Bronchial epithelial cell (primary cell): Measurements from ENCODE around the gene TMEM108. TPM values are rescaled to one million over a fixed set of nuclear protein-coding genes. Genes with fewer than 3 reads are reported as not detected.

Source experiments
- DNase-seq: peaks from one replicate; pipeline ENCODE4 v3.0.0-alpha.2; 2010; ENCODE audit warnings: low read depth
- FAIRE-seq: peaks from 2 replicates; lab custom pipeline; 2011; peaks lifted over from hg19 to GRCh38; lab: Jason Lieb, UNC
- H3K27me3 ChIP-seq: 2 replicates; pipeline ENCODE4 v1.5.1; 2011; ENCODE audit warnings: low read length; ENCODE audit not compliant: control insufficient read depth, insufficient read depth
- H3K36me3 ChIP-seq: 2 replicates; pipeline ENCODE4 v1.5.1; 2011; ENCODE audit warnings: low read length; ENCODE audit not compliant: control insufficient read depth, insufficient read depth
- H3K4me3 ChIP-seq: 2 replicates; pipeline ENCODE4 v1.5.1; 2011; ENCODE audit warnings: mild to moderate bottlenecking, low read depth, low read length, control low read depth
- CTCF ChIP-seq: IDR thresholded peaks from 2 replicates; pipeline ENCODE4 v1.5.1; 2011; ENCODE audit warnings: mild to moderate bottlenecking, moderate library complexity, low read length, control low read depth, inconsistent platforms; ENCODE audit not compliant: insufficient read depth, severe bottlenecking
- total RNA-seq: library from RNA; depleted of rRNA; stranded (reverse); fragments of >200 nt; gene quantifications from 2 replicates; pipeline ENCODE4 v1.2.1, GENCODE V29; 2014

The TMEM108 gene
- total RNA-seq, 1 donor from 2014 or later, result not detected

- Histone ChIP-seq H3K4me3 (no peak overlapping the region), H3K36me3 (no peaks in the 10 kb centered on the region), H3K27me3 (peaks cover 5% of the 10 kb centered on the region)
- no peak for FAIRE-seq
- TF ChIP-seq CTCF, result no peak
- DNase-seq, result no peak
Measured at GRCh38 chr3:133371676-133372075, 333.5 kb downstream of the TMEM108 start.

- Histone ChIP-seq H3K4me3 (no peak overlapping the region), H3K27me3 (peaks cover 5% of the 10 kb centered on the region), H3K36me3 (no peaks in the 10 kb centered on the region)
- TF ChIP-seq CTCF, result no peak
- FAIRE-seq (no peak), DNase-seq (no peak)
Measured at GRCh38 chr3:133374708-133375402, 336.7 kb downstream of the TMEM108 start.

- no peak overlapping the region for H3K4me3 ChIP-seq
- TF ChIP-seq CTCF, result no peak
- FAIRE-seq (no peak), DNase-seq (no peak)
- peaks cover 5% of the 10 kb centered on the region for H3K27me3 ChIP-seq
- H3K36me3 ChIP-seq, result no peaks in the 10 kb centered on the region
Measured at GRCh38 chr3:133375403-133375745, 337.2 kb downstream of the TMEM108 start.

- FAIRE-seq, result no peak
- peaks cover 11% of the 10 kb centered on the region for H3K27me3 ChIP-seq
- no peak for TF ChIP-seq CTCF
- no peak for DNase-seq
- no peak overlapping the region for H3K4me3 ChIP-seq
- H3K36me3 ChIP-seq, result no peaks in the 10 kb centered on the region
Measured at GRCh38 chr3:133376810-133377209, 338.6 kb downstream of the TMEM108 start.

GRCh38 chr3:133377396-133377795 is 339.2 kb downstream of the TMEM108 start:
- peak; percentile 56 for TF ChIP-seq CTCF
- Histone ChIP-seq H3K36me3 (no peaks in the 10 kb centered on the region), H3K27me3 (peaks cover 13% of the 10 kb centered on the region), H3K4me3 (no peak overlapping the region)
- peak; percentile 82 for FAIRE-seq
- peak; percentile 50 for DNase-seq

GRCh38 chr3:133379926-133380325 is 341.7 kb downstream of the TMEM108 start:
- TF ChIP-seq CTCF, result no peak
- FAIRE-seq, result no peak
- no peaks in the 10 kb centered on the region for H3K36me3 ChIP-seq
- no peak for DNase-seq
- peaks cover 15% of the 10 kb centered on the region for H3K27me3 ChIP-seq
- no peak overlapping the region for H3K4me3 ChIP-seq
